PC-9 (cell line): ENCODE measurements around the gene NFKBIE. TPM values are rescaled to one million over a fixed set of nuclear protein-coding genes. Genes with fewer than 3 reads are reported as not detected.

Source experiments
- BruUV-seq: library from RNA; stranded (reverse); fragments of 400-500 nt; replicated peaks from 2 replicates; lab custom pipeline; 2021; lab: Mats Ljungman, UMichigan
- CTCF ChIA-PET: fragments of 300-600 bp; sonication (Branson Sonifier 250); formaldehyde crosslinking; loops from one replicate; lab custom pipeline; 2022; ENCODE audit warnings: antibody characterized with exemption; lab: Charles Lee
- POLR2A ChIA-PET: fragments of 300-600 bp; sonication (Branson Sonifier 250); formaldehyde crosslinking; loops from one replicate; lab custom pipeline; 2022; ENCODE audit warnings: antibody characterized with exemption; ENCODE audit not compliant: unreplicated experiment; lab: Charles Lee
- DNase-seq, 2 experiments: peaks; one replicate each; pipeline versions ENCODE4 v3.0.0 to v3.0.0-alpha.2; 2015 to 2022; ENCODE audit warnings: mixed read lengths in 1 of 2
- H2AFZ ChIP-seq: fragments of 200-600 bp; sonication (generic); 2 replicates; pipeline ENCODE4 v1.8.1; 2017; ENCODE audit warnings: antibody characterized with exemption
- H3F3A ChIP-seq: fragments of 200-600 bp; sonication (generic); 2 replicates; pipeline ENCODE4 v1.8.1; 2017; ENCODE audit warnings: antibody characterized with exemption, mild to moderate bottlenecking, low read depth; ENCODE audit not compliant: insufficient read depth
- H3K27ac ChIP-seq: fragments of 200-600 bp; sonication (generic); 2 replicates; pipeline ENCODE4 v1.6.1; 2016; ENCODE audit warnings: mixed run types
- H3K27me3 ChIP-seq: fragments of 200-600 bp; sonication (generic); 2 replicates; pipeline ENCODE4 v1.6.1; 2016; ENCODE audit warnings: low read depth, mixed run types; ENCODE audit not compliant: insufficient read depth
- H3K36me3 ChIP-seq: fragments of 200-600 bp; sonication (generic); 2 replicates; pipeline ENCODE4 v1.6.1; 2016; ENCODE audit warnings: low read depth, mixed run types
- H3K4me1 ChIP-seq: fragments of 200-600 bp; sonication (generic); replicated peaks from 2 replicates; pipeline ENCODE4 v1.6.1; 2016; ENCODE audit warnings: mixed run types; ENCODE audit not compliant: insufficient read depth
- H3K4me2 ChIP-seq: fragments of 200-600 bp; sonication (generic); 2 replicates; pipeline ENCODE4 v1.6.1; 2017; ENCODE audit warnings: mixed run types
- H3K4me3 ChIP-seq: fragments of 200-600 bp; sonication (generic); 2 replicates; pipeline ENCODE4 v1.6.1; 2016; ENCODE audit warnings: mixed run types
- H3K79me2 ChIP-seq: fragments of 200-600 bp; sonication (generic); 2 replicates; pipeline ENCODE4 v1.6.1; 2017; ENCODE audit warnings: low read depth, mixed run types
- H3K9me2 ChIP-seq: fragments of 200-600 bp; sonication (generic); 2 replicates; pipeline ENCODE4 v1.8.1; 2017; ENCODE audit warnings: mild to moderate bottlenecking; ENCODE audit not compliant: insufficient read depth
- H3K9me3 ChIP-seq: fragments of 200-600 bp; sonication (generic); 2 replicates; pipeline ENCODE4 v1.8.1; 2016; ENCODE audit warnings: low read depth; ENCODE audit not compliant: insufficient read depth
- H4K20me1 ChIP-seq: fragments of 200-600 bp; sonication (generic); 2 replicates; pipeline ENCODE4 v1.8.1; 2017; ENCODE audit not compliant: insufficient read depth
- CTCF ChIP-seq: fragments of 200-600 bp; sonication (generic); conservative IDR thresholded peaks from 2 replicates; pipeline ENCODE4 v1.6.1; 2017; ENCODE audit warnings: mixed run types, antibody characterized with exemption, mild to moderate bottlenecking, moderate library complexity
- EZH2 ChIP-seq: fragments of 200-600 bp; sonication (generic); IDR thresholded peaks from 2 replicates; pipeline ENCODE4 v1.8.0; 2017; ENCODE audit warnings: antibody characterized with exemption, low read depth
- intact Hi-C: fragments of 100-400 bp; cut with micrococcal nuclease; formaldehyde crosslinking; loops from one replicate; pipeline ENCODE4 v1.10.0; 2022; ENCODE audit not compliant: unreplicated experiment
- total RNA-seq: library from RNA; stranded (reverse); gene quantifications from 2 replicates; pipeline ENCODE4 v1.2.3, GENCODE V29; 2021

The NFKBIE gene
- total RNA-seq, 1 experiment from 2014 or later = 7.6 TPM

- ChIA-PET CTCF (interaction anchor here (0.5 to 0.7 kb wide), 2 partner anchors 203 to 1652 kb away, joined by 3 to 6 read pairs; no protein-coding TSS in a partner anchor), POLR2A (no interaction called here)
- Histone ChIP-seq H3K27ac (no peak overlapping the region), H3F3A (peaks cover 18% of the 10 kb centered on the region; the same call in 1 of the 2 replicates), H3K9me2 (no peaks in the 10 kb centered on the region), H3K27me3 (no peaks in the 10 kb centered on the region; the same call in 1 of the 2 replicates), H3K4me2 (no peak overlapping the region), H2AFZ (no peak overlapping the region), H3K4me3 (no peak overlapping the region), H4K20me1 (no peaks in the 10 kb centered on the region; the same call in 1 of the 2 replicates), H3K9me3 (no peaks in the 10 kb centered on the region), H3K4me1 (peaks cover 21% of the 10 kb centered on the region), H3K36me3 (no peaks in the 10 kb centered on the region), H3K79me2 (peaks cover 26% of the 10 kb centered on the region)
- no TSS peak for BruUV-seq
- no peak for DNase-seq
- intact Hi-C loops = loop anchor here (5.0 kb wide), 2 partner anchors 121 to 191 kb away; partner anchors contain the start of gene CDC5L
- TF ChIP-seq CTCF (no peak), EZH2 (no peak)
Measured at GRCh38 chr6:44266347-44266746, 996 bp upstream of the NFKBIE start.

- DNase-seq = no peak
- H3K9me3 ChIP-seq = no peaks in the 10 kb centered on the region
- intact Hi-C loops = loop anchor here (1.0 to 5.0 kb wide), 3 partner anchors 122 to 192 kb away; partner anchors contain the start of gene CDC5L
- no peak for TF ChIP-seq EZH2
- no peak for TF ChIP-seq CTCF
- BruUV-seq = no TSS peak
- no peaks in the 10 kb centered on the region; the same call in 1 of the 2 replicates for H3K27me3 ChIP-seq
- no peaks in the 10 kb centered on the region for H3K9me2 ChIP-seq
- H3K36me3 ChIP-seq = no peaks in the 10 kb centered on the region
- CTCF ChIA-PET = no interaction called here
- H3K27ac ChIP-seq = no peak overlapping the region
- peaks cover 21% of the 10 kb centered on the region for H3K4me1 ChIP-seq
- peak overlapping the region; percentile 100 for H3K4me2 ChIP-seq
- H3K79me2 ChIP-seq = peaks cover 26% of the 10 kb centered on the region
- no peaks in the 10 kb centered on the region; the same call in 1 of the 2 replicates for H4K20me1 ChIP-seq
- peaks cover 18% of the 10 kb centered on the region; the same call in 1 of the 2 replicates for H3F3A ChIP-seq
- POLR2A ChIA-PET = no interaction called here
- H2AFZ ChIP-seq = peak overlapping the region; percentile 91
- peak overlapping the region; percentile 89; the same call in 1 of the 2 replicates for H3K4me3 ChIP-seq
Measured at GRCh38 chr6:44265722-44266233, 427 bp upstream of the NFKBIE start.

GRCh38 chr6:44264154-44265006 lies 971 bp downstream of the NFKBIE start:
- DNase-seq = no peak
- Histone ChIP-seq H3K79me2 (peaks cover 26% of the 10 kb centered on the region), H2AFZ (peak overlapping the region; percentile 91), H3K4me2 (peak overlapping the region; percentile 100), H3F3A (peaks cover 11% of the 10 kb centered on the region; the same call in 1 of the 2 replicates), H4K20me1 (no peaks in the 10 kb centered on the region; the same call in 1 of the 2 replicates), H3K27ac (no peak overlapping the region), H3K4me3 (peak overlapping the region; percentile 89), H3K9me3 (no peaks in the 10 kb centered on the region), H3K9me2 (no peaks in the 10 kb centered on the region), H3K36me3 (no peaks in the 10 kb centered on the region), H3K4me1 (peaks cover 21% of the 10 kb centered on the region), H3K27me3 (no peaks in the 10 kb centered on the region; the same call in 1 of the 2 replicates)
- CTCF ChIA-PET = interaction anchor here (0.7 kb wide), 1 partner anchor 1382 kb away, joined by 3 read pairs; no protein-coding TSS in a partner anchor
- TF ChIP-seq CTCF = no peak
- TF ChIP-seq EZH2 = no peak
- no TSS peak for BruUV-seq
- POLR2A ChIA-PET = interaction anchor here (0.6 to 0.9 kb wide), 4 partner anchors 9 to 48 kb away, joined by 3 to 11 read pairs (median 4); no protein-coding TSS in a partner anchor
- intact Hi-C loops = loop anchor here (1.0 to 5.0 kb wide), 3 partner anchors 123 to 193 kb away; partner anchors contain the start of gene CDC5L
